Measurements from ENCODE around the gene GTF2A1. TPM values are rescaled to one million over a fixed set of nuclear protein-coding genes. Genes with fewer than 3 reads are reported as not detected.

Gene GTF2A1
- total and polyA plus RNA-seq, 4 donors = 8.5 to 33.4 (median 21.4) TPM

GRCh38 chr14:81147140-81147897 lies 73.4 kb downstream of the GTF2A1 start:
- no peak overlapping the region for H3K27ac ChIP-seq (ENCODE audit: low read depth in 1 of 2, low read length in 2 of 2)
- no peaks in the 10 kb centered on the region for H3K9me3 ChIP-seq (ENCODE audit: control insufficient read depth, low read length)
- intact Hi-C loops (cut with DNase I) = no loop called here
- 49 to 51% methylated on average over 2 of the region's 2 CpGs for WGBS, 2 donors
- DNase-seq = no peak
- no peaks in the 10 kb centered on the region for H3K4me1 ChIP-seq (ENCODE audit: control insufficient read depth in 1 of 2, insufficient read depth in 2 of 2, low read length in 2 of 2)
- no peak for ATAC-seq (ENCODE audit: low FRiP score)
- H3K36me3 ChIP-seq (ENCODE audit: control insufficient read depth in 1 of 2, insufficient read depth in 2 of 2, low read length in 1 of 2) = no peaks in the 10 kb centered on the region
- H3K27me3 ChIP-seq (ENCODE audit: control insufficient read depth in 1 of 2, insufficient read depth in 2 of 2, low read length in 1 of 2) = no peaks in the 10 kb centered on the region
- no peak overlapping the region for H3K4me3 ChIP-seq (ENCODE audit: low read length in 2 of 2)

GRCh38 chr14:81144824-81145603 lies 75.7 kb downstream of the GTF2A1 start:
- intact Hi-C loops (cut with DNase I) = no loop called here
- no peak overlapping the region for H3K4me3 ChIP-seq (ENCODE audit: low read length in 2 of 2)
- H3K9me3 ChIP-seq (ENCODE audit: control insufficient read depth, low read length) = no peaks in the 10 kb centered on the region
- 82 to 87% methylated on average over 3 of the region's 3 CpGs for WGBS, 2 donors
- no peaks in the 10 kb centered on the region for H3K36me3 ChIP-seq (ENCODE audit: control insufficient read depth in 1 of 2, insufficient read depth in 2 of 2, low read length in 1 of 2)
- no peaks in the 10 kb centered on the region for H3K4me1 ChIP-seq (ENCODE audit: control insufficient read depth in 1 of 2, insufficient read depth in 2 of 2, low read length in 2 of 2)
- DNase-seq (no peak), ATAC-seq (ENCODE audit: low FRiP score) (no peak)
- H3K27ac ChIP-seq (ENCODE audit: low read depth in 1 of 2, low read length in 2 of 2) = no peak overlapping the region
- no peaks in the 10 kb centered on the region for H3K27me3 ChIP-seq (ENCODE audit: control insufficient read depth in 1 of 2, insufficient read depth in 2 of 2, low read length in 1 of 2)

- Histone ChIP-seq H3K4me3 (ENCODE audit: low read length in 2 of 2) (no peak overlapping the region), H3K27me3 (ENCODE audit: control insufficient read depth in 1 of 2, insufficient read depth in 2 of 2, low read length in 1 of 2) (no peaks in the 10 kb centered on the region), H3K9me3 (ENCODE audit: control insufficient read depth, low read length) (no peaks in the 10 kb centered on the region), H3K27ac (ENCODE audit: low read depth in 1 of 2, low read length in 2 of 2) (no peak overlapping the region), H3K4me1 (ENCODE audit: control insufficient read depth in 1 of 2, insufficient read depth in 2 of 2, low read length in 2 of 2) (no peaks in the 10 kb centered on the region), H3K36me3 (ENCODE audit: control insufficient read depth in 1 of 2, insufficient read depth in 2 of 2, low read length in 1 of 2) (no peaks in the 10 kb centered on the region)
- intact Hi-C loops (cut with DNase I) = no loop called here
- 92 to 94% methylated on average over 8 of the region's 8 CpGs for WGBS, 2 donors
- DNase-seq = no peak
- no peak for ATAC-seq (ENCODE audit: low FRiP score)
Observed at GRCh38 chr14:81143793-81144192, 77.0 kb downstream of the GTF2A1 start.

- 46 to 57% methylated on average over 2 of the region's 2 CpGs for WGBS, 2 donors
- Histone ChIP-seq H3K4me3 (ENCODE audit: low read length in 2 of 2) (no peak overlapping the region), H3K4me1 (ENCODE audit: control insufficient read depth in 1 of 2, insufficient read depth in 2 of 2, low read length in 2 of 2) (no peaks in the 10 kb centered on the region), H3K27me3 (ENCODE audit: control insufficient read depth in 1 of 2, insufficient read depth in 2 of 2, low read length in 1 of 2) (peaks cover 0 to 2% of the 10 kb centered on the region in 2 donors), H3K27ac (ENCODE audit: low read depth in 1 of 2, low read length in 2 of 2) (no peak overlapping the region), H3K9me3 (ENCODE audit: control insufficient read depth, low read length) (no peaks in the 10 kb centered on the region), H3K36me3 (ENCODE audit: control insufficient read depth in 1 of 2, insufficient read depth in 2 of 2, low read length in 1 of 2) (no peaks in the 10 kb centered on the region)
- DNase-seq (no peak), ATAC-seq (ENCODE audit: low FRiP score) (no peak)
- intact Hi-C loops (cut with DNase I) = no loop called here
Observed at GRCh38 chr14:81141426-81141825, 79.3 kb downstream of the GTF2A1 start.

GRCh38 chr14:81138429-81138828 lies 82.3 kb downstream of the GTF2A1 start:
- ATAC-seq (ENCODE audit: low FRiP score) (no peak), DNase-seq (no peak)
- Histone ChIP-seq H3K9me3 (ENCODE audit: control insufficient read depth, low read length) (no peaks in the 10 kb centered on the region), H3K36me3 (ENCODE audit: control insufficient read depth in 1 of 2, insufficient read depth in 2 of 2, low read length in 1 of 2) (no peaks in the 10 kb centered on the region), H3K27ac (ENCODE audit: low read depth in 1 of 2, low read length in 2 of 2) (no peak overlapping the region), H3K27me3 (ENCODE audit: control insufficient read depth in 1 of 2, insufficient read depth in 2 of 2, low read length in 1 of 2) (peaks cover 0 to 2% of the 10 kb centered on the region in 2 donors), H3K4me3 (ENCODE audit: low read length in 2 of 2) (no peak overlapping the region), H3K4me1 (ENCODE audit: control insufficient read depth in 1 of 2, insufficient read depth in 2 of 2, low read length in 2 of 2) (no peaks in the 10 kb centered on the region)
- intact Hi-C loops (cut with DNase I) = no loop called here
- WGBS, 2 donors = 81 to 88% methylated on average over 6 of the region's 6 CpGs

- Histone ChIP-seq H3K27ac (ENCODE audit: low read depth in 1 of 2, low read length in 2 of 2) (no peak overlapping the region), H3K4me3 (ENCODE audit: low read length in 2 of 2) (no peak overlapping the region), H3K27me3 (ENCODE audit: control insufficient read depth in 1 of 2, insufficient read depth in 2 of 2, low read length in 1 of 2) (peaks cover 0 to 2% of the 10 kb centered on the region in 2 donors), H3K36me3 (ENCODE audit: control insufficient read depth in 1 of 2, insufficient read depth in 2 of 2, low read length in 1 of 2) (no peaks in the 10 kb centered on the region), H3K4me1 (ENCODE audit: control insufficient read depth in 1 of 2, insufficient read depth in 2 of 2, low read length in 2 of 2) (no peaks in the 10 kb centered on the region), H3K9me3 (ENCODE audit: control insufficient read depth, low read length) (no peaks in the 10 kb centered on the region)
- DNase-seq (no peak), ATAC-seq (ENCODE audit: low FRiP score) (no peak)
- WGBS, 2 donors = 65 to 71% methylated on average over 2 of the region's 2 CpGs
- intact Hi-C loops (cut with DNase I) = no loop called here
Observed at GRCh38 chr14:81137316-81137715, 83.4 kb downstream of the GTF2A1 start.

- WGBS, 2 donors = 78 to 89% methylated on average over 2 of the region's 2 CpGs
- no peaks in the 10 kb centered on the region for H3K36me3 ChIP-seq (ENCODE audit: control insufficient read depth in 1 of 2, insufficient read depth in 2 of 2, low read length in 1 of 2)
- H3K9me3 ChIP-seq (ENCODE audit: control insufficient read depth, low read length) = peaks cover 2% of the 10 kb centered on the region
- intact Hi-C loops (cut with DNase I) = no loop called here
- H3K4me1 ChIP-seq (ENCODE audit: control insufficient read depth in 1 of 2, insufficient read depth in 2 of 2, low read length in 2 of 2) = no peaks in the 10 kb centered on the region
- H3K4me3 ChIP-seq (ENCODE audit: low read length in 2 of 2) = no peak overlapping the region
- H3K27ac ChIP-seq (ENCODE audit: low read depth in 1 of 2, low read length in 2 of 2) = no peak overlapping the region
- DNase-seq (no peak), ATAC-seq (ENCODE audit: low FRiP score) (no peak)
- H3K27me3 ChIP-seq (ENCODE audit: control insufficient read depth in 1 of 2, insufficient read depth in 2 of 2, low read length in 1 of 2) = peaks cover 0 to 2% of the 10 kb centered on the region in 2 donors
Observed at GRCh38 chr14:81133400-81133799, 87.4 kb downstream of the GTF2A1 start.

- intact Hi-C loops (cut with DNase I) = no loop called here
- 25 to 33% methylated on average over 3 of the region's 3 CpGs for WGBS, 2 donors
- ATAC-seq (ENCODE audit: low FRiP score) = no peak
- Histone ChIP-seq H3K36me3 (ENCODE audit: control insufficient read depth in 1 of 2, insufficient read depth in 2 of 2, low read length in 1 of 2) (no peaks in the 10 kb centered on the region), H3K27me3 (ENCODE audit: control insufficient read depth in 1 of 2, insufficient read depth in 2 of 2, low read length in 1 of 2) (peaks cover 0 to 2% of the 10 kb centered on the region in 2 donors), H3K4me3 (ENCODE audit: low read length in 2 of 2) (no peak overlapping the region), H3K9me3 (ENCODE audit: control insufficient read depth, low read length) (peaks cover 2% of the 10 kb centered on the region), H3K4me1 (ENCODE audit: control insufficient read depth in 1 of 2, insufficient read depth in 2 of 2, low read length in 2 of 2) (no peaks in the 10 kb centered on the region), H3K27ac (ENCODE audit: low read depth in 1 of 2, low read length in 2 of 2) (no peak overlapping the region)
- DNase-seq = no peak
Observed at GRCh38 chr14:81132468-81132867, 88.3 kb downstream of the GTF2A1 start.

- WGBS, 2 donors = 83 to 93% methylated on average over 1 of the region's 1 CpG
- peaks cover 2% of the 10 kb centered on the region for H3K9me3 ChIP-seq (ENCODE audit: control insufficient read depth, low read length)
Observed at GRCh38 chr14:81129242-81129641, 91.5 kb downstream of the GTF2A1 start.

More at GRCh38 chr14:81129242-81129641, 91.5 kb downstream of the GTF2A1 start:
- H3K4me1 ChIP-seq (ENCODE audit: control insufficient read depth in 1 of 2, insufficient read depth in 2 of 2, low read length in 2 of 2) = no peaks in the 10 kb centered on the region
- no peak for ATAC-seq (ENCODE audit: low FRiP score)
- DNase-seq = no peak
- intact Hi-C loops (cut with DNase I) = no loop called here
- H3K27me3 ChIP-seq (ENCODE audit: control insufficient read depth in 1 of 2, insufficient read depth in 2 of 2, low read length in 1 of 2) = no peaks in the 10 kb centered on the region
- H3K36me3 ChIP-seq (ENCODE audit: control insufficient read depth in 1 of 2, insufficient read depth in 2 of 2, low read length in 1 of 2) = no peaks in the 10 kb centered on the region
- no peak overlapping the region for H3K27ac ChIP-seq (ENCODE audit: low read depth in 1 of 2, low read length in 2 of 2)
- no peak overlapping the region for H3K4me3 ChIP-seq (ENCODE audit: low read length in 2 of 2)
